CD4-positive, alpha-beta T cell (primary cell): Measurements from ENCODE around the gene PVALEF. TPM values are rescaled to one million over a fixed set of nuclear protein-coding genes. Genes with fewer than 3 reads are reported as not detected.

ENCODE experiments used
- ATAC-seq: fragments of 200-7000 bp; cut with Tn5 transposase; one replicate; pipeline ENCODE4 v1.10.0; 2022; ENCODE audit warnings: mild to moderate bottlenecking; ENCODE audit not compliant: poor library complexity
- CTCF ChIA-PET: fragments of 350-600 bp; sonication (Branson Sonifier 250); formaldehyde crosslinking; loops from one replicate; lab custom pipeline; 2021; ENCODE audit warnings: antibody characterized with exemption, inconsistent platforms; lab: Charles Lee
- POLR2A ChIA-PET: fragments of 350-600 bp; sonication (Branson Sonifier 250); formaldehyde crosslinking; loops from one replicate; lab custom pipeline; 2021; ENCODE audit warnings: antibody characterized with exemption, inconsistent platforms; lab: Charles Lee
- DNase-seq, 14 experiments: peaks; one replicate each; pipeline ENCODE4 v3.0.0-alpha.2; 2013 to 2020; ENCODE audit warnings: mixed read lengths in 2 of 14
- H3K27ac ChIP-seq, 2 donors: one replicate each; pipeline versions ENCODE4 v1.5.1 to v1.7.0; 2013; ENCODE audit warnings: low read length in 2 of 2, low read depth in 1 of 2, mild to moderate bottlenecking in 1 of 2
- H3K27me3 ChIP-seq, 2 experiments: 1 replicate in 1 of 2; 2 replicates in 1 of 2; pipeline versions ENCODE4 v1.6.1 to v1.7.0; 2013; ENCODE audit warnings: low read length in 2 of 2, control low read depth in 1 of 2, mild to moderate bottlenecking in 1 of 2, moderate library complexity in 1 of 2; ENCODE audit not compliant: insufficient read depth in 2 of 2, control insufficient read depth in 1 of 2
- H3K36me3 ChIP-seq: one replicate; pipeline ENCODE4 v1.6.1; 2013; ENCODE audit warnings: low read length, control low read depth; ENCODE audit not compliant: insufficient read depth
- H3K4me1 ChIP-seq: one replicate; pipeline ENCODE4 v1.6.1; 2013; ENCODE audit warnings: low read length, control low read depth; ENCODE audit not compliant: insufficient read depth
- H3K4me3 ChIP-seq: one replicate; pipeline ENCODE4 v1.5.1; 2013; ENCODE audit warnings: mild to moderate bottlenecking, low read length, moderate library complexity
- H3K9me3 ChIP-seq, 2 experiments: 1 replicate in 1 of 2; 2 replicates in 1 of 2; pipeline versions ENCODE4 v1.6.1 to v1.7.0; 2013; ENCODE audit warnings: low read length in 2 of 2, mild to moderate bottlenecking in 2 of 2, control low read depth in 1 of 2, moderate library complexity in 1 of 2; ENCODE audit not compliant: control insufficient read depth in 1 of 2, insufficient read depth in 1 of 2
- H3K27ac Mint-ChIP-seq: one replicate; pipeline ENCODE4 v1.8.0; 2020; ENCODE audit warnings: mixed read lengths
- H3K27me3 Mint-ChIP-seq: one replicate; pipeline ENCODE4 v1.8.0; 2021; ENCODE audit warnings: mixed read lengths
- H3K36me3 Mint-ChIP-seq: one replicate; pipeline ENCODE4 v1.8.0; 2021; ENCODE audit warnings: low read depth, mixed read lengths
- H3K4me1 Mint-ChIP-seq: one replicate; pipeline ENCODE4 v1.8.0; 2021; ENCODE audit warnings: low read depth, mixed read lengths
- H3K4me3 Mint-ChIP-seq: one replicate; pipeline ENCODE4 v1.8.0; 2020; ENCODE audit warnings: mild to moderate bottlenecking, mixed read lengths
- H3K9me3 Mint-ChIP-seq: one replicate; pipeline ENCODE4 v1.8.0; 2020; ENCODE audit warnings: mixed read lengths
- intact Hi-C, 2 experiments: fragments of 100-400 bp; cut with DNase I in 1 of 2; cut with micrococcal nuclease in 1 of 2; formaldehyde crosslinking; loops; one replicate each; pipeline versions ENCODE4 v1.15.1 to v1.9.0; 2023 to 2025; cut with DNase I, micrococcal nuclease
- total RNA-seq, 174 experiments: library from RNA in 2 of 174; stranded (reverse) in 2 of 174; gene quantifications; one replicate each; pipeline ENCODE4 v1.2.3 and lab custom pipeline; 2021 to 2026
- TF ChIP-seq, protein P1 (sequence below): fragments of 200-600 bp; IDR thresholded peaks from one replicate; pipeline ENCODE4 v1.8.0; 2022; ENCODE audit warnings: antibody characterized with exemption, mild to moderate bottlenecking

Gene PVALEF
- total RNA-seq, 2 experiments from 2014 or later, result not detected

DNA sequence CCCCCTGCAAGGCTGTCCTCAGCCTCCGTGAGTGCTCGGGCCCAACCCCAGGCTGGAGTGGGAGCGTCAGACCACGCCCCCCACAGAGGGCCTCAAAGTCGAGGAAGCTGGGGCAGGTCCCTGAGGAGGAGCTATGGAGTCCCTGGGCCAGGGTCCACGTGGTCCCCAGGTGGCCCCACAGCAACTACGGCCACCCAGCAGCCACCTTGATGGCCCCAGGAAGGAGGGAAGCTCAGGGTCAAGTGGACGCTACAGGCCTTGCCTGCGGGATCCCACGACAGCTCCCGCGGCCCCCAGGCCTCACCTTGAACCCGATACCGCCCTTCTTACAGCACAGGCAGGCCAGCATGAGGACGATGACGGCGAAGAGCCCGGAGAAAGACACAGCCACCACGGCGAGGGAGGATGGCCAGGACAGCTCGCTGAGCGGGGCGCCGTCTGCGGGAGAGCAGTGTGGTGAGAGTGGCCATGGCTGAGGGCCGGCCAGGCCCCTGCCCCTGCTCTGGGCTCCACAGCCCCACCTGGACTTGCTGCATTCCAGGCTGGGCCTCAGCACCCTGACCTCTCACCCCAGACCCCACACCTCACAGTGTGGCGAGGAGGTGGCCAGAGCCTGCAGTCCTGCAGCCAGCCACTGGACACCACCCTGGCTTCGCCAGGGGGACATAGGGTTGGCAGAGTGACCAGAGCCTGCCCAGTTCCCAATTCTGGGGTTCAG, 31.1 kb upstream of the PVALEF start:
- ChIA-PET POLR2A (no interaction called here), CTCF (no interaction called here)
- intact Hi-C loops, result no loop called here

DNA sequence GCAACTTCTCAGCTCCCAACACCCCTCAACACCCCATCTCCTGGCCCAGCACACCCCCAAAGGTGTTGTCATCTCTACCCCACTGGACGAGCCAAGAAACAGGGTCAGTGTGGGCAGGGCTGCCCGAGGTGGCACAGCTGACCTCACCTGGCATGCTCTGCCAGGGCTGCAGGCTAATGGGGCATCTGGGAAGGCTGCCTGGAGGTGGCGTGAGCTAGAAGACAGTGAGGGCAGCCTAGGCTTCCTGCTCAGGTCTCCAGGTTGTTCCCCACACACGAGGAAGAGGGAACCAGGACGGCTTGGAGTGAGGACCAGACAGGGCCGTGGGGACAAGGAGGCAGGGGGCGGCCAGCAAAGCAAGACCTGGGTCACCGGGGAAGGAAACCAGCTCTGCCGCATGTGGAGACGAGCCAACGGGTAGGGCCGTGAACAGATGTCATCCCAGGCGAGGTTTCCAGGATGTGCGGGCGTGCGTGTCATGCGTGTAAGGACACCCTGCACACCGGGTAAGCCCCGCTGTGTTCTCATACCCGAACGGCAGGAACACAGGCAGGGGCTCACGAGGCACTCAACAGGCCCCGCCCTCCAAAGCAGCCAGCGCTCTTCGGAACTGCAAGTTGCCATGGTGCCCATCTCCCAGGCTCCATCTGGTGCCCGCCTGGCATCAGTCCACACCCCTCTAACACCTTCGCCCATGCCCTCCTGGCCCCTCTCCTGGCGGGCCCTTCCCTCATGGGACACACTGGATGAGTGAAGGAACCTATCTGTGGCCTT, 29.6 kb upstream of the PVALEF start:
- CTCF ChIA-PET, result no interaction called here
- ATAC-seq (no peak), DNase-seq (no peak)
- intact Hi-C loops, result no loop called here
- no peak overlapping the region for H3K4me3 ChIP-seq
- no peaks in the 10 kb centered on the region for H3K27me3 Mint-ChIP-seq
- no peaks in the 10 kb centered on the region for H3K9me3 ChIP-seq
- no peak overlapping the region for H3K4me3 Mint-ChIP-seq
- H3K4me1 ChIP-seq, result no peaks in the 10 kb centered on the region
- no peak overlapping the region for H3K27ac ChIP-seq
- POLR2A ChIA-PET, result no interaction called here
- H3K36me3 Mint-ChIP-seq, result no peaks in the 10 kb centered on the region
- H3K27me3 ChIP-seq, result no peaks in the 10 kb centered on the region
- H3K27ac Mint-ChIP-seq, result no peak overlapping the region
- TF ChIP-seq, protein P1, sequence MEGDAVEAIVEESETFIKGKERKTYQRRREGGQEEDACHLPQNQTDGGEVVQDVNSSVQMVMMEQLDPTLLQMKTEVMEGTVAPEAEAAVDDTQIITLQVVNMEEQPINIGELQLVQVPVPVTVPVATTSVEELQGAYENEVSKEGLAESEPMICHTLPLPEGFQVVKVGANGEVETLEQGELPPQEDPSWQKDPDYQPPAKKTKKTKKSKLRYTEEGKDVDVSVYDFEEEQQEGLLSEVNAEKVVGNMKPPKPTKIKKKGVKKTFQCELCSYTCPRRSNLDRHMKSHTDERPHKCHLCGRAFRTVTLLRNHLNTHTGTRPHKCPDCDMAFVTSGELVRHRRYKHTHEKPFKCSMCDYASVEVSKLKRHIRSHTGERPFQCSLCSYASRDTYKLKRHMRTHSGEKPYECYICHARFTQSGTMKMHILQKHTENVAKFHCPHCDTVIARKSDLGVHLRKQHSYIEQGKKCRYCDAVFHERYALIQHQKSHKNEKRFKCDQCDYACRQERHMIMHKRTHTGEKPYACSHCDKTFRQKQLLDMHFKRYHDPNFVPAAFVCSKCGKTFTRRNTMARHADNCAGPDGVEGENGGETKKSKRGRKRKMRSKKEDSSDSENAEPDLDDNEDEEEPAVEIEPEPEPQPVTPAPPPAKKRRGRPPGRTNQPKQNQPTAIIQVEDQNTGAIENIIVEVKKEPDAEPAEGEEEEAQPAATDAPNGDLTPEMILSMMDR, result no peak
- H3K4me1 Mint-ChIP-seq, result no peaks in the 10 kb centered on the region
- H3K36me3 ChIP-seq, result no peaks in the 10 kb centered on the region
- no peaks in the 10 kb centered on the region for H3K9me3 Mint-ChIP-seq

More for the DNA sequence above, 31.1 kb upstream of the PVALEF start:
- Mint-ChIP-seq H3K4me1 (no peaks in the 10 kb centered on the region), H3K27me3 (no peaks in the 10 kb centered on the region), H3K9me3 (no peaks in the 10 kb centered on the region), H3K36me3 (no peaks in the 10 kb centered on the region), H3K4me3 (no peak overlapping the region), H3K27ac (no peak overlapping the region)
- Histone ChIP-seq H3K4me3 (no peak overlapping the region), H3K4me1 (no peaks in the 10 kb centered on the region), H3K27me3 (no peaks in the 10 kb centered on the region), H3K36me3 (no peaks in the 10 kb centered on the region), H3K9me3 (no peaks in the 10 kb centered on the region), H3K27ac (no peak overlapping the region)
- ATAC-seq (no peak), DNase-seq (no peak)
- TF ChIP-seq, protein P1, result no peak

DNA sequence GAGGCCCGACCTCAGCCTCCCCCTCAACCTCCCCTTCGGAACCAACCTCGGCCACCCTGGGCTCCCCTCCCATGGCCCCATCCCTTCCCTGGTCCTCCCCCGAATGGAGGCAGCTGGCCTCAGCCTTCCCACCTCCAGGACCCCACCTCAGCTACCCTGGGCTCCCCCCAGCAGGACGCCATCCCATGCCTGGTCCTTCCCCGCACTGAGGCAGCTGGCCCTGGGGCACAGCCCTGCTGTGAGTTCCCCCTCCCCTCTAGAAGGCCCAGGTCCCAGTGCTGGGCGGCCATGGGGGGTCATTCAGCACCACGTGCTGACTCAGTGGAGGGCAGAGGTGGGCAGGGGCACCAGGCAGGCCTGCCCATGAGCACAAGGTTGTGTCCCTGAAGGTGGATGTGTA, 28.9 kb upstream of the PVALEF start:
- no peaks in the 10 kb centered on the region for H3K9me3 Mint-ChIP-seq
- CTCF ChIA-PET, result no interaction called here
- no peaks in the 10 kb centered on the region for H3K4me1 Mint-ChIP-seq
- Histone ChIP-seq H3K27me3 (no peaks in the 10 kb centered on the region), H3K4me3 (no peak overlapping the region), H3K4me1 (no peaks in the 10 kb centered on the region), H3K36me3 (no peaks in the 10 kb centered on the region), H3K9me3 (no peaks in the 10 kb centered on the region), H3K27ac (no peak overlapping the region)
- no peaks in the 10 kb centered on the region for H3K27me3 Mint-ChIP-seq
- H3K4me3 Mint-ChIP-seq, result no peak overlapping the region
- intact Hi-C loops, result no loop called here
- DNase-seq (no peak), ATAC-seq (no peak)
- H3K36me3 Mint-ChIP-seq, result no peaks in the 10 kb centered on the region
- POLR2A ChIA-PET, result no interaction called here
- TF ChIP-seq, protein P1, result no peak
- H3K27ac Mint-ChIP-seq, result no peak overlapping the region
